ENCODE results near the gene NHERF2.

- TF ChIP-seq, protein P1, sequence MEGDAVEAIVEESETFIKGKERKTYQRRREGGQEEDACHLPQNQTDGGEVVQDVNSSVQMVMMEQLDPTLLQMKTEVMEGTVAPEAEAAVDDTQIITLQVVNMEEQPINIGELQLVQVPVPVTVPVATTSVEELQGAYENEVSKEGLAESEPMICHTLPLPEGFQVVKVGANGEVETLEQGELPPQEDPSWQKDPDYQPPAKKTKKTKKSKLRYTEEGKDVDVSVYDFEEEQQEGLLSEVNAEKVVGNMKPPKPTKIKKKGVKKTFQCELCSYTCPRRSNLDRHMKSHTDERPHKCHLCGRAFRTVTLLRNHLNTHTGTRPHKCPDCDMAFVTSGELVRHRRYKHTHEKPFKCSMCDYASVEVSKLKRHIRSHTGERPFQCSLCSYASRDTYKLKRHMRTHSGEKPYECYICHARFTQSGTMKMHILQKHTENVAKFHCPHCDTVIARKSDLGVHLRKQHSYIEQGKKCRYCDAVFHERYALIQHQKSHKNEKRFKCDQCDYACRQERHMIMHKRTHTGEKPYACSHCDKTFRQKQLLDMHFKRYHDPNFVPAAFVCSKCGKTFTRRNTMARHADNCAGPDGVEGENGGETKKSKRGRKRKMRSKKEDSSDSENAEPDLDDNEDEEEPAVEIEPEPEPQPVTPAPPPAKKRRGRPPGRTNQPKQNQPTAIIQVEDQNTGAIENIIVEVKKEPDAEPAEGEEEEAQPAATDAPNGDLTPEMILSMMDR (IDR thresholded peaks at IDR 0.05), result no peak
- no peak for TF ChIP-seq POLR2A (IDR thresholded peaks at IDR 0.05)
These were observed 44.7 kb upstream of the NHERF2 start for GRCh38 chr16:1982013-1982433.
